Mesenchymal stem cell (in vitro differentiated cells and primary cell): ENCODE measurements around the gene CCDC102A.
A peak's percentile ranks its signal among the peaks of the same experiment; 100 is the strongest.

Experiments
- DNase-seq: peaks from one replicate; pipeline ENCODE4 v3.0.0-alpha.2; 2013
- H2AFZ ChIP-seq: one replicate; pipeline ENCODE4 v1.6.1; 2013; ENCODE audit warnings: low read depth, mild to moderate bottlenecking, control low read depth, inconsistent platforms, low read length, moderate library complexity
- H2AK5ac ChIP-seq: 2 replicates; pipeline ENCODE4 v1.6.1; 2013; ENCODE audit warnings: low read length, moderate library complexity, mild to moderate bottlenecking, inconsistent platforms; ENCODE audit not compliant: severe bottlenecking
- H2BK120ac ChIP-seq: one replicate; pipeline ENCODE4 v1.6.1; 2013; ENCODE audit warnings: low read depth, mild to moderate bottlenecking, inconsistent platforms, low read length, moderate library complexity
- H2BK12ac ChIP-seq, 2 experiments: one replicate each; pipeline ENCODE4 v1.6.1; 2013; ENCODE audit warnings: inconsistent platforms in 2 of 2, low read length in 2 of 2, mild to moderate bottlenecking in 2 of 2, moderate library complexity in 2 of 2, control low read depth in 1 of 2
- H2BK15ac ChIP-seq: one replicate; pipeline ENCODE4 v1.6.1; 2013; ENCODE audit warnings: mild to moderate bottlenecking, low read depth, inconsistent platforms; ENCODE audit not compliant: poor library complexity, severe bottlenecking
- H2BK5ac ChIP-seq: 2 replicates; pipeline ENCODE4 v1.6.1; 2013; ENCODE audit warnings: low read depth, mild to moderate bottlenecking, low read length, control low read depth, inconsistent platforms; ENCODE audit not compliant: poor library complexity, severe bottlenecking
- H3K14ac ChIP-seq, 2 experiments: one replicate each; pipeline ENCODE4 v1.6.1; 2013; ENCODE audit warnings: inconsistent platforms in 2 of 2, low read length in 2 of 2, control low read depth in 1 of 2, mild to moderate bottlenecking in 1 of 2, moderate library complexity in 1 of 2
- H3K18ac ChIP-seq, 2 experiments: one replicate each; pipeline ENCODE4 v1.6.1; 2013; ENCODE audit warnings: inconsistent platforms in 2 of 2, low read length in 2 of 2, control low read depth in 1 of 2, low read depth in 1 of 2, mild to moderate bottlenecking in 1 of 2
- H3K23ac ChIP-seq, 2 experiments: one replicate each; pipeline ENCODE4 v1.6.1; 2013; ENCODE audit warnings: inconsistent platforms in 2 of 2, low read length in 2 of 2, mild to moderate bottlenecking in 2 of 2, moderate library complexity in 2 of 2, control low read depth in 1 of 2
- H3K27ac ChIP-seq: 2 replicates; pipeline ENCODE4 v1.5.1; 2013; ENCODE audit warnings: mild to moderate bottlenecking, moderate library complexity, low read length, control low read depth, inconsistent platforms; ENCODE audit not compliant: poor library complexity, severe bottlenecking
- H3K27me3 ChIP-seq, 2 experiments: 2 replicates each; pipeline versions ENCODE4 v1.6.1 to v1.7.0; 2013; ENCODE audit warnings: low read length in 2 of 2, mild to moderate bottlenecking in 2 of 2, moderate library complexity in 2 of 2, control low read depth in 1 of 2, inconsistent platforms in 1 of 2; ENCODE audit not compliant: control insufficient read depth in 1 of 2, insufficient read depth in 1 of 2
- H3K36me3 ChIP-seq, 2 experiments: 2 replicates each; pipeline versions ENCODE4 v1.6.1 to v1.7.0; 2013; ENCODE audit warnings: low read length in 2 of 2, control low read depth in 1 of 2, inconsistent platforms in 1 of 2, low read depth in 1 of 2, mild to moderate bottlenecking in 1 of 2; ENCODE audit not compliant: insufficient read depth in 2 of 2, control insufficient read depth in 1 of 2
- H3K4ac ChIP-seq, 2 experiments: one replicate each; pipeline ENCODE4 v1.6.1; 2013; ENCODE audit warnings: inconsistent platforms in 2 of 2, low read length in 2 of 2, mild to moderate bottlenecking in 2 of 2, moderate library complexity in 2 of 2, control low read depth in 1 of 2, low read depth in 1 of 2
- H3K4me1 ChIP-seq: 2 replicates; pipeline ENCODE4 v1.6.1; 2013; ENCODE audit warnings: low read depth, low read length, control low read depth; ENCODE audit not compliant: control insufficient read depth, insufficient read depth
- H3K4me2 ChIP-seq: 2 replicates; pipeline ENCODE4 v1.6.1; 2013; ENCODE audit warnings: low read length, mild to moderate bottlenecking, inconsistent platforms; ENCODE audit not compliant: poor library complexity, severe bottlenecking
- H3K4me3 ChIP-seq, 2 experiments: 2 replicates each; pipeline versions ENCODE4 v1.5.1 to v1.7.0; 2013; ENCODE audit warnings: low read length in 2 of 2, mild to moderate bottlenecking in 2 of 2, control low read depth in 1 of 2, low read depth in 1 of 2; ENCODE audit not compliant: insufficient read depth in 1 of 2
- H3K79me1 ChIP-seq: replicated peaks from 2 replicates; pipeline ENCODE4 v1.6.1; 2013; ENCODE audit warnings: mild to moderate bottlenecking, control low read depth, low read length, inconsistent platforms; ENCODE audit not compliant: poor library complexity, severe bottlenecking
- H3K9ac ChIP-seq: 2 replicates; pipeline ENCODE4 v1.7.0; 2013; ENCODE audit warnings: mild to moderate bottlenecking, low read length, moderate library complexity
- H3K9me3 ChIP-seq: 2 replicates; pipeline ENCODE4 v1.7.0; 2013; ENCODE audit warnings: mild to moderate bottlenecking, low read length; ENCODE audit not compliant: control insufficient read depth
- H4K8ac ChIP-seq: one replicate; pipeline ENCODE4 v1.6.1; 2013; ENCODE audit warnings: inconsistent platforms, mild to moderate bottlenecking, low read length, moderate library complexity
- H4K91ac ChIP-seq: one replicate; pipeline ENCODE4 v1.6.1; 2013; ENCODE audit warnings: mild to moderate bottlenecking, low read length, inconsistent platforms
- WGBS: methylation state at CpG from one replicate; pipeline ENCODE4 v1.1.7; 2013; ENCODE audit warnings: mixed read lengths; 5-methylcytosine and 5-hydroxymethylcytosine counted together

CCDC102A gene

DNA sequence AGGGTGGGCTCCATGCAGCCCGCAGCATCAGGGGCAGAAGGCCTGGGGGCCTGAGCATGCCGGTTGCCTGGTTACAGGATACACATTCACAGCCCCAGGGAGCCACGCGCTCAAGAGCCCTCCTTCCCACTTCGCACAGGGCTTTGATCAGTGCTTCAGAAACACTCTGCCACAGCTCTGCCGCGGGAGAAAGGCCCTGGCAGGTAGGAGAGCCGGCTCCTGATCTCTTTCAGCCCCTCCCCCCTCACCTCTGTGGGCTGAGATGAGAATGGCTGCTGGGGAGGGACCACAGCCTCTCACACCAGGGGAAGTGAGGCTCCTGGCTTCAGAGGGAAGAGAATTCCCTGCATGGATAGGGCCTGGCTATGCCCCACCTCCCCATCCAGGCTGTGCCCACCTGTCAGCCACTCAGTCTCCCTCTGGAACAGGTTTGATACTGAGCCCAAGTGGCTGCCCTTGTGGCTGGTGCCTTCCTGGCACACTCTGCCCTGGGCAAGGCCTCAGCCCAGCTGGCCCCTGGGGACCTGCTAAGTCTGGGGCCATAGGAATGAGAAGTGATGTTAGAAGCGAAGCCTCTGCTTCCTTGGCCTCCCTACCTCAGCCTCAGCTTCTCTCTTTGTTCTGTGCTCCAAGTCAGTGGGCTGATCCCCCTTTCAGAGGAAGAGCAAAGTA lies 58.7 kb downstream of the CCDC102A start:
- 53% methylated on average over 2 of the region's 9 CpGs for WGBS
- H3K4ac ChIP-seq, result peak overlapping the region; percentile 11 to 59
- H2BK12ac ChIP-seq, result peak overlapping the region in 1 of 2 experiments; percentile 6
- H3K4me2 ChIP-seq, result no peak overlapping the region
- H2BK5ac ChIP-seq, result no peak overlapping the region
- H4K91ac ChIP-seq, result no peak overlapping the region
- H3K9ac ChIP-seq, result no peak overlapping the region
- no peak overlapping the region for H4K8ac ChIP-seq
- DNase-seq, result no peak
- no peak overlapping the region for H2BK120ac ChIP-seq
- peaks cover 62% of the 10 kb centered on the region for H3K4me1 ChIP-seq
- no peak overlapping the region for H2AFZ ChIP-seq
- peaks cover 43% of the 10 kb centered on the region for H3K79me1 ChIP-seq
- H3K27ac ChIP-seq, result no peak overlapping the region
- H3K9me3 ChIP-seq, result no peaks in the 10 kb centered on the region
- no peak overlapping the region for H3K4me3 ChIP-seq
- peak overlapping the region; percentile 65 for H2AK5ac ChIP-seq
- no peaks in the 10 kb centered on the region for H3K27me3 ChIP-seq
- H3K18ac ChIP-seq, result peak overlapping the region in 1 of 2 experiments; percentile 29
- H3K36me3 ChIP-seq, result peaks cover 32 to 52% of the 10 kb centered on the region in 2 experiments
- peak overlapping the region in 1 of 2 experiments; percentile 63 for H3K14ac ChIP-seq
- peak overlapping the region; percentile 37 for H2BK15ac ChIP-seq
- peak overlapping the region in 1 of 2 experiments; percentile 57 for H3K23ac ChIP-seq

DNA sequence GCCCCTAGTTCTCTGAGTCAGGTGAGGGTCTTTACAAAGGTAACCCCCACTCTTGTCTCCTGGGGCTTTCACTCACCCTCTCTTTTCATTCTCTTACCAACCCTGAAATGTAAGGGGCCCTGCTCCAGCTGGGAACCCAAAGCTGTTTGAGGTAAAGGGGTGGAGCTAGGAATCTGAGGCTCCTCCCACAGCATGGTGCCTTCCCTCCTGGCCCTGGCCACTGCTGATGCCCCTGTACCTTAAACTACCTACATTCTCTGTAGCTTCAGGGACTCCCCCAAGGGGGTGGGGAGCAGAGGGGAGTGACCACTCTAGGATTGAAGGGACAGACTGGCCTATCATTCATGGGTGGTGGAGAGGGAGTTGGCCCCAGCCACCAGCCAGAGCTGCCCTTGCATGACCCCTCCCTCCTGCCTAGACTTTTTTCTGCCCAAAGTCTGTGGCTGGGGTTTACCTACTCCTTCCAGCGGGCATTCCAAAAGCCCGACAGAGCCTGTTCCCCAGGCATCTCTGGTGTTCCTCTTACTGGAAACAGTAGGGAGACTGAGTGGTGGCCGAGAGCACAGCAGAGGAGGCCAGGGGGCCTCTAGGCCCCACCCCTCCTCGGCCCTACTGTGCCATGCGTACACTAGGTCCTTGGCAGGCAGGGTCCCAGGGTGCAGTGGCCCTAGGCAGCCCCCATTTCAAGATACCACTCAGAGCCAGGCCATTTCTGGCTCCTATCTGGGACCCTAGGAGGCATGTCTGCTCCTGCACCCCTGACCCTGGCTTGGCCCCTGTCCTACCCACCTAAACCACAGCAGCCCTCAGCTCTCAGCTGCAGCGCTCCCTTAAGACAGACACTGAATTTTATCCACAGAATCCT lies 59.6 kb downstream of the CCDC102A start:
- H3K27ac ChIP-seq, result no peak overlapping the region
- H3K4ac ChIP-seq, result peak overlapping the region in 1 of 2 experiments; percentile 15
- H3K4me1 ChIP-seq, result peaks cover 70% of the 10 kb centered on the region
- H2BK120ac ChIP-seq, result no peak overlapping the region
- H3K4me2 ChIP-seq, result no peak overlapping the region
- no peak overlapping the region for H4K91ac ChIP-seq
- no peak overlapping the region for H2BK5ac ChIP-seq
- H2AFZ ChIP-seq, result no peak overlapping the region
- 72% methylated on average over 6 of the region's 6 CpGs for WGBS
- H2BK15ac ChIP-seq, result no peak overlapping the region
- H3K79me1 ChIP-seq, result peaks cover 44% of the 10 kb centered on the region
- no peak for DNase-seq
- peaks cover 40 to 60% of the 10 kb centered on the region in 2 experiments for H3K36me3 ChIP-seq
- no peaks in the 10 kb centered on the region for H3K27me3 ChIP-seq
- H2BK12ac ChIP-seq, result no peak overlapping the region
- H4K8ac ChIP-seq, result no peak overlapping the region
- H3K18ac ChIP-seq, result no peak overlapping the region
- H3K14ac ChIP-seq, result peak overlapping the region in 1 of 2 experiments; percentile 11
- H3K9me3 ChIP-seq, result no peaks in the 10 kb centered on the region
- H3K23ac ChIP-seq, result no peak overlapping the region
- no peak overlapping the region for H3K4me3 ChIP-seq
- H3K9ac ChIP-seq, result no peak overlapping the region
- H2AK5ac ChIP-seq, result no peak overlapping the region

DNA sequence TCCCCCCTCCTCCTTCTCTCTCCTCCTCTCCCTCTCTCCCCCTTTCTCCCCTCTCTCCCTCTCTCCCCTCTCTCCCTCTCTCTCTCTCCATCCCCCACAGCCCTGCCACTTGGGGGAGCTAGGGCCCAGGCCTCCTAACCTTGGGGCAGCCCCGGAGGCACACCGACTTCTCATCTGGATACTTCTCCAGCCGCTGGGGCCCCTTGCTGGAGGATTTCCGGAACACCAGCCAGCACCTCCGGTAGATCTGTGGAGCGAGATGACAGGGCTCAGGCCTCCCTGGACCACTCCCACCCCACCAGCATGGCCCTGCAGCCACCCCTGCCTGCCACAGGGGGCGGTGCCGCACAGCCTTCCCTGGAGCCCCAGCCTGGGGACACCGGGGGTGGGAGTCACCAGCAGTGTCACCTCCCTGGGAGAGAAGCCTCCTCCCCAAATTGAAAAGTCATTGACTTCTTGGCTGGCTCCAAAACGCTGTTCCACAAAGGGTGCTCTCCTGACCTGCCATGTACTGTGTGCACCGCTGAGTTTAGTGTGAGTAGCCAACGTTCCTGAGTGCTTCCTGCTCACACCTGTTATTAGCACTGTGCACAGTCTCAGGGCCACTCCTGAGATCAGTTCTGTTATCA lies 60.5 kb downstream of the CCDC102A start:
- Histone ChIP-seq H3K4me2 (no peak overlapping the region), H2BK5ac (no peak overlapping the region), H2AFZ (no peak overlapping the region), H3K9me3 (no peaks in the 10 kb centered on the region), H3K27ac (no peak overlapping the region), H2BK15ac (peak overlapping the region; percentile 37), H3K18ac (no peak overlapping the region), H3K23ac (no peak overlapping the region), H3K27me3 (no peaks in the 10 kb centered on the region), H2BK120ac (no peak overlapping the region), H3K36me3 (peaks cover 46 to 64% of the 10 kb centered on the region in 2 experiments), H2AK5ac (no peak overlapping the region), H4K91ac (no peak overlapping the region), H3K79me1 (peaks cover 44% of the 10 kb centered on the region), H3K14ac (no peak overlapping the region), H3K9ac (no peak overlapping the region), H4K8ac (no peak overlapping the region), H2BK12ac (no peak overlapping the region), H3K4me1 (peaks cover 70% of the 10 kb centered on the region), H3K4me3 (no peak overlapping the region), H3K4ac (no peak overlapping the region)
- 6% methylated on average over 12 of the region's 12 CpGs for WGBS
- peak; percentile 76 for DNase-seq
